Measurements from ENCODE around the gene CDC20B.

CDC20B gene

GRCh38 chr5:55162666-55163065 lies 10.3 kb downstream of the CDC20B start:
- no peak overlapping the region for H3K4me3 ChIP-seq (ENCODE audit: low read depth, low read length)

DNA sequence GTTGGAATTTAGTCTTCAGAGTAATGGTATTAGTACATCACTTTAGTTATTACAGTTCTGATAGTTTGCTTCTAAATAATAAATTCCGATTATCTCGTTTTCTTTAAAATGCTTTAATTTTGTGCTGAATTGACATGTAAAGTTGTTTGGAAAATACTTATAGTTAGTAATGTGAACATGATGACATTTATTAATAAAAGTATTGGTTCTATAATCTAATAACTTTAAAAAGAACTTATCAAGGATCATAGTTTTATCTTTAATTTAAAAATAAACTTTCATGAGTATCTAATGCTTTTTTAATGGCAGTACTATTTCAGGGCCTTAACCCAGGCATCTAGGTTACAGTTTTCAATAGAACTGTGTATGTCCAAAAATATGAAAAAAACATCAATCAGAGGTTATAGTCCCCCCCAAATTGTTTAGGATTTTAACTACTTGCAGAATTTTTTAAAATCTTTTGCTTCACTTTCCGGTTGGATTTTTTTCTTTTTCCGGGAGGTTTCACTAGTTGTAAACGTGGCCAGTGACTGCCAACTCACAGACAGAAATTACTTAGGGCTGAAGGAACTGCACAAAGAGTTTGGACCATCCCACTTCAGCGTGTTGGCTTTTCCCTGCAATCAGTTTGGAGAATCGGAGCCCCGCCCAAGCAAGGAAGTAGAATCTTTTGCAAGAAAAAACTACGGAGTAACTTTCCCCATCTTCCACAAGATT lies 12.3 kb downstream of the CDC20B start:
- in situ Hi-C loops (cut with HindIII; ENCODE audit: low sequenced_read_pairs) = no loop called here
- DNase-seq (ENCODE audit: low read depth) = peak; percentile 92
- no peak for TF ChIP-seq CTCF (IDR thresholded peaks at IDR 0.05; ENCODE audit: low read depth, low read length, missing control alignments)
- peak overlapping the region; percentile 60 for H3K4me3 ChIP-seq (ENCODE audit: low read depth, low read length)

More at GRCh38 chr5:55162666-55163065, 10.3 kb downstream of the CDC20B start:
- in situ Hi-C loops (cut with HindIII; ENCODE audit: low sequenced_read_pairs) = no loop called here
- no peak for DNase-seq (ENCODE audit: low read depth)
- no peak for TF ChIP-seq CTCF (IDR thresholded peaks at IDR 0.05; ENCODE audit: low read depth, low read length, missing control alignments)

- peak; percentile 81 for DNase-seq (ENCODE audit: low read depth)
- peak within 1 kb of the TSS; percentile 60 for H3K4me3 ChIP-seq (ENCODE audit: low read depth, low read length)
- in situ Hi-C loops (cut with HindIII; ENCODE audit: low sequenced_read_pairs) = no loop called here
- TF ChIP-seq CTCF (IDR thresholded peaks at IDR 0.05; ENCODE audit: low read depth, low read length, missing control alignments) = peak; percentile 53
These were observed 13.0 kb downstream of the CDC20B start, which contains the start of gene GPX8 for GRCh38 chr5:55159763-55160492. GPX8 (plus strand) TSS chr5:55160171; CDS start chr5:55160193, 22 bp downstream.

DNA sequence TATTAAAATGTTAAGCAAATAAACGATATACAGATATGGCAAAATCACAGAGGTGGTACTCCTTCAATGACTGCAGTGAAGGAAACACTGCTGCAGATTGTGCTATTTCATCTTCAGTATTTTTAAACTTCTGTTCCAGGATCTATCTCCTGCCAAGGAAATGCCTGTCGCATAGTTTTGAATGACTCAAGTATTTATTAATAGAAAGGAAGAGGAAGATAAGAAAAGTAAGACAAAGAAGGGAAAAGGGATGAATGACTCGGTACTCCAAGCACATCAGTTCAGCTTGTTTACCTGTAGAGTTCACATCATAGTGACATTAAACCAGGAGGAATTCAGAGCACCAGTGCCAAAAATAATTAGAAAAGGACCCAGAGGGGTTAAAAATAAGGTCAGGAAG lies 18.1 kb downstream of the CDC20B start:
- in situ Hi-C loops (cut with HindIII; ENCODE audit: low sequenced_read_pairs) = no loop called here
- no peak overlapping the region for H3K4me3 ChIP-seq (ENCODE audit: low read depth, low read length)
- no peak for TF ChIP-seq CTCF (IDR thresholded peaks at IDR 0.05; ENCODE audit: low read depth, low read length, missing control alignments)
- DNase-seq (ENCODE audit: low read depth) = no peak

GRCh38 chr5:55151923-55152842 lies 20.8 kb downstream of the CDC20B start:
- in situ Hi-C loops (cut with HindIII; ENCODE audit: low sequenced_read_pairs) = no loop called here
- peak; percentile 69 for DNase-seq (ENCODE audit: low read depth)
- H3K4me3 ChIP-seq (ENCODE audit: low read depth, low read length) = no peak overlapping the region
- TF ChIP-seq CTCF (IDR thresholded peaks at IDR 0.05; ENCODE audit: low read depth, low read length, missing control alignments) = no peak

DNA sequence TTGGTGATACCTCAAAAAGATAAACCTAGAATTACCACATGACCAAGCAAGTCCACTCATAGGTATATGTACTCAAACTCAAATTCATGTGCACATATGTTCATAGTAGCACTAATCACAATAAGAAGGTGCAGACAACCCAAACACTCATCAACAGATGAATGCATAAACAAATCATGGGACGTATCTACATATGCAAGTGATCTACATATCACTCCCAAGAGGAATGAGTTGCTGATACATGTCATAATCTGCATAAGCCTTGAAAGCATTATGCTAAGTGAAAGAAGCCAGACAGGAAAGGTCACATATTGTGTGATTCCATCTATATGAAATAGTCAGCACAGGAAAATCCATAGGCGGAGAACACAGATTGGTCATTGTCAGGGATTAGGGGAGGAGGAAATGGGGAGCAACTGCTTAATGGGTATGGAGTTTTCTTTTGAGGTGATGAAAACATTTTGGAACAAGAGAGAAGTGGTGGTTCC lies 23.6 kb downstream of the CDC20B start:
- no peak for DNase-seq (ENCODE audit: low read depth)
- H3K4me3 ChIP-seq (ENCODE audit: low read depth, low read length) = no peak overlapping the region
- TF ChIP-seq CTCF (IDR thresholded peaks at IDR 0.05; ENCODE audit: low read depth, low read length, missing control alignments) = no peak
- in situ Hi-C loops (cut with HindIII; ENCODE audit: low sequenced_read_pairs) = loop anchor here (25.0 kb wide), 1 partner anchor 212 kb away; no protein-coding TSS in a partner anchor
